ENCODE measurements around the gene PTCH1. TPM values are rescaled to one million over a fixed set of nuclear protein-coding genes. Genes with fewer than 3 reads are reported as not detected.
A peak's percentile ranks its signal among the peaks of the same experiment; 100 is the strongest.

The PTCH1 gene
- polyA plus RNA-seq, 1 experiment: 2.8 TPM

DNA sequence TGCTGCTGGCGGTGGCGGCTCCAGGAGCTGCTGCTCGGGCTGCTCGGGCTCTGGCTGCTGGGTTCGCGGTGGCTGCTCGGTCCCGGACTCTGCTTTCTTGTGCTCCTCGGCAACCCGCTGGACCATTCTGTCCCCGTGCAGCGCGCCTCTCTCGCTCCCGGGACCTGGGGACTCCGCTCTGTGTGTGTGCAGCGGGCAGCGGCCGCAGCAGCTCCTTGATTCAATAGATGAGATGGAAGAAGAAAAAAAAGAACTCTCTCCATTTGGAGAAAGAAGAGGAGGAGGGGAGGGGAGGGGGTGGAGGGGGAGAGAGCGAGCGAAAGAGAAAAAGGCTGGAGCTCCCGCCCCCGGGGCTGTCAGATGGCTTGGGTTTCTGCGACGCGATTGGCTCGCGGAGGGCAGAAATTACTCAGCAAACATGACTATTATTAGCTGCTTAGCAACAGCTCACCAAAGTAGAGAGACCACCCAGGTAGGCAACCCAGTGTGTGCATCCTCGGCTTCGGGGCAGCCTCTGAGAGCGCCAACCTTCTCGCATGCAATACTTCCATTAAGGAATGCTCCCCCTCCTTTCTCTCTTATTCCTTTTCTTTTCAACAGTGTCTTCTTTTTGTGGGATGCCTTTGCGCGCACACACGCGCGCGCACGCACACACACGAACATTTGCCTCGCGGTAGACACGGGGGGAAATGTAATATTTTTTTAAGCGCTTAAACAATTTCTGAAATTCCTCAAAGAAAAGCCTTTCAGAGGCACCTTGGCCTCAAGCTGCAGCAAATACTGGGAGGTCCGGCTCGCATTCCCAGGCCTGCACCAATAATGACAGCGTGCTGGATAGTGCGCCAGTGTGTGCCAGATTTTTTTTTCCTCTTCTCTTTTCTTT, 7.6 kb downstream of the PTCH1 start:
- H3K36me3 ChIP-seq (ENCODE audit: control insufficient read depth, insufficient read depth, low read length): no peaks in the 10 kb centered on the region
- no peak for DNase-seq (ENCODE audit: low read depth)
- POLR2A ChIA-PET: interaction anchor here (0.5 kb wide), 1 partner anchor 244 kb away, joined by 4 read pairs; no protein-coding TSS in a partner anchor
- CTCF ChIA-PET: interaction anchor here (0.7 kb wide), 1 partner anchor 9 kb away, joined by 3 read pairs; no protein-coding TSS in a partner anchor
- peak overlapping the region; percentile 73 for H3K4me3 ChIP-seq (ENCODE audit: low read depth, low read length)
- H3K27me3 ChIP-seq (ENCODE audit: control insufficient read depth, insufficient read depth, low read length): no peaks in the 10 kb centered on the region
- no peak for TF ChIP-seq CTCF (IDR thresholded peaks at IDR 0.05; ENCODE audit: insufficient read depth, low read depth, low read length)

- TF ChIP-seq CTCF (IDR thresholded peaks at IDR 0.05; ENCODE audit: insufficient read depth, low read depth, low read length): no peak
- ChIA-PET CTCF (interaction anchor here (0.7 kb wide), 1 partner anchor 8 kb away, joined by 3 read pairs; no protein-coding TSS in a partner anchor), POLR2A (interaction anchor here (0.5 kb wide), 1 partner anchor 243 kb away, joined by 4 read pairs; no protein-coding TSS in a partner anchor)
- Histone ChIP-seq H3K36me3 (ENCODE audit: control insufficient read depth, insufficient read depth, low read length) (no peaks in the 10 kb centered on the region), H3K4me3 (ENCODE audit: low read depth, low read length) (peak overlapping the region; percentile 73), H3K27me3 (ENCODE audit: control insufficient read depth, insufficient read depth, low read length) (no peaks in the 10 kb centered on the region)
- no peak for DNase-seq (ENCODE audit: low read depth)
These were observed 8.4 kb downstream of the PTCH1 start for GRCh38 chr9:95508242-95508967.

GRCh38 chr9:95507464-95508241, 9.1 kb downstream of the PTCH1 start:
- POLR2A ChIA-PET: no interaction called here
- peak overlapping the region; percentile 73 for H3K4me3 ChIP-seq (ENCODE audit: low read depth, low read length)
- no peaks in the 10 kb centered on the region for H3K36me3 ChIP-seq (ENCODE audit: control insufficient read depth, insufficient read depth, low read length)
- DNase-seq (ENCODE audit: low read depth): no peak
- CTCF ChIA-PET: interaction anchor here (0.8 to 1.1 kb wide), 2 partner anchors 44 to 710 kb away, joined by 3 read pairs; no protein-coding TSS in a partner anchor
- no peaks in the 10 kb centered on the region for H3K27me3 ChIP-seq (ENCODE audit: control insufficient read depth, insufficient read depth, low read length)
- TF ChIP-seq CTCF (IDR thresholded peaks at IDR 0.05; ENCODE audit: insufficient read depth, low read depth, low read length): no peak

- no peaks in the 10 kb centered on the region; the same call in 1 of the 2 replicates for H3K36me3 ChIP-seq (ENCODE audit: control insufficient read depth, insufficient read depth, low read length)
- H3K27me3 ChIP-seq (ENCODE audit: control insufficient read depth, insufficient read depth, low read length): no peaks in the 10 kb centered on the region; the same call in 1 of the 2 replicates
- POLR2A ChIA-PET: no interaction called here
- H3K4me3 ChIP-seq (ENCODE audit: low read depth, low read length): peak overlapping the region; percentile 73
- DNase-seq (ENCODE audit: low read depth): no peak
- TF ChIP-seq CTCF (IDR thresholded peaks at IDR 0.05; ENCODE audit: insufficient read depth, low read depth, low read length): 0 out of 2 replicates have a peak, but pooled peaks have one; percentile 4
- CTCF ChIA-PET: interaction anchor here (0.8 to 1.1 kb wide), 3 partner anchors 10 to 711 kb away, joined by 3 read pairs; partner anchors contain the start of gene PTCH1
These were observed 9.9 kb downstream of the PTCH1 start for GRCh38 chr9:95506678-95507463.

Data from BJ (cell line).